C1 segment of cervical spinal cord (tissue), 14 donors: ENCODE results near the gene GH2.

ENCODE experiments used
- DNase-seq, 14 donors: peaks; one replicate each; lab custom pipeline; 2025; lab: John Stamatoyannopoulos, UW

GH2 gene

DNA sequence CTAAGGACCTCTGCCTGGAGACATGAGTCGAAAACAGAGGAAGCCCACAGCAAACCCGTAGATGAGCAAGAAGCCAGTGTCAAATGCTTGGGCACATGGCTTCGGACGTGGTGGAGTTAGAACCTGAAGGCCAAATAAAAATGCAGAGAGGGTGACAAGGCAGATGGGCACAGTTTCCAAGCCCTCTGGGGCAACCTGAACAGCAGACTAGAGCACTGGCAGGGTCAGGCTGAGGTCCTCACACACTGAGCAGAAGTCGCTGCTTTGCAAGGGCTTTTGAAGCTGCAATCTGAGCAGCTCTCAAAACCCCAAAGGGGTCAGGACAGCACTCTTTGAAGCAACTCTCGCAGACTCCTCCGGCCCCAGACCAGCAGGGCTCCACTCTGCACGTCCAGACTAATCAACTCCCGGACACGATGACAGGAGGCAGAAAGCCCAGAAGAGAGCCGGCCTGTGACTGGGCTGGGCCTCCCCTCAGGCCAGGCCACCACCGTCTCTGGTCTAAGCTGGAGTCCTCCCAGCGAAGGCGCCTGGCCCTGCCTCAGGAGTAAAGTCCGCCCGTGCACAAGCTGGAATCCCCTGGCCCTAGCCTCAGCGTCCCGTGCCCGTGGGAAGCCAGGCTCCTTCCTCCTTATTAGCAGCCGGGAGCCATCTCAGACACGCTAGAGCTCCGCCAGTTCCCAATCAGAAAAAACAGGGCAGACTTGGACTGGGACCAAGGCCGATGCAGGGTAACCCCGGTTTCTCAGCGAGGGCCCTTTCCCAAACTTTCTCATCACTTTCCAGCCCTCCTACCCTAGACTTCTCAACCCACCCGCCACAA is 40.2 kb downstream of the GH2 start:
- peak in 12 of 14 donors; percentile 31 to 77 (median 59) for DNase-seq

DNA sequence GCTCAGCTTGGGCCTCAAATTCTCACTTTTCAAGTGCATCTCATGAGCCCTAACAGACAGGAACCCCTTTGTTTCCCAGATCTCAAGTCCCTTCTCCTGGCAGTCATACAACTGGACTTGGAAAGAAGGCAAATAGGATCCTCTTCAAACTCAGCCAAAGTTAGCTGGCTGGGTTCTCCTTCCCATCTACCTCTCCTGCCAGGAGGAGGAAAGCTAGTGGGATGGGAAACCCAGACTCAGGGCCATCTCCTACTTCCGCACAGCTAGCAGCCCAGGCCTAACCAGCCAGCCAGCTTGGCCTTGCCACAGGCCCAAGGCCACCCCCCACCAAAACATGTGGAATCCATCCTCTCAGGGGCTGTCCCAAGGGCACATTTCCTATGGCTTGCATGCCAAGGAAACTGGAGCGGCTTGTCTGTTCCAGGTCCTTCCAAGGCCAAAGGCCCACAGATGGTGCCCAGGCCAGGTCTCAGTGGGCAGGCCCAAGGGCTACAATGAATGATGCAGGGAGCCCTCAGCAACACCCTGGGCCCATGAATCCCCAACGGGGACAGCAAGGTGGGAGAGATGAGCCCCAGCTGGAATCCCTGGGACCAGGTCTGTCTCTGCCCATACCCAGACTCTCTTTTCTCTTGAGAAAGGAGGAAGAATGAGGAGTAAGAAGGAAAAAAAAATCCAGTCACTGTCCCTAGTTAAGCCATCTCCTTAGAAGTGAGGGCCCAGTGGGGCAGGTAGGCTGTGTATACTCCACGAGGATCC is 41.0 kb downstream of the GH2 start:
- DNase-seq: peak in 11 of 14 donors; percentile 7 to 56 (median 27)

DNA sequence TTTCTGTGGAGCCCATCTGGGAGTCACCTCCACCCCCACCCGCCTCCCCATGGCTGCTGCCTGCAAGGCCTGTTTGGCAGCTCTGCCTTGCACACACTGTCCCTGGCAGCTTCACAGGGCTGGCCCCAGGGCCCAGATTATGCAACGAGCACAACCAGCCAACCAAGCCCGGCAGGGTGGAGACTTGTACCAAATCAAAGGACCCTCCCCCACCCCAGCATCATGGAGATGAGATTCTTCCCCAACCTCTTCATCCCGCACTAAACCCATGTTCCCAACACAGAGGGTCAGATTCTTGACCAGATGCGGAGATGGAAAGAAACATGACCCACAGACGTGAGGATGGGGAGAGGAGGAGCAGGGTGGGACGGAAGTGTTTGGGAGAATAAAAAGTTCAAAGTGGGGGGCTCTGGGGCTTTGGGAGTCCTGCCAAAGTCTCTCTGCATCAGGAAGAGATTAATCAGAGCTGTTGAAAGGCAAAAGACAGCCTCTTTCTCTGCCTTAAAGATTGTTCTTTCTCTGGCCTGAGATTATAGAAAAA is 43.0 kb downstream of the GH2 start:
- peak; percentile 36 to 98 (median 84) for DNase-seq

DNA sequence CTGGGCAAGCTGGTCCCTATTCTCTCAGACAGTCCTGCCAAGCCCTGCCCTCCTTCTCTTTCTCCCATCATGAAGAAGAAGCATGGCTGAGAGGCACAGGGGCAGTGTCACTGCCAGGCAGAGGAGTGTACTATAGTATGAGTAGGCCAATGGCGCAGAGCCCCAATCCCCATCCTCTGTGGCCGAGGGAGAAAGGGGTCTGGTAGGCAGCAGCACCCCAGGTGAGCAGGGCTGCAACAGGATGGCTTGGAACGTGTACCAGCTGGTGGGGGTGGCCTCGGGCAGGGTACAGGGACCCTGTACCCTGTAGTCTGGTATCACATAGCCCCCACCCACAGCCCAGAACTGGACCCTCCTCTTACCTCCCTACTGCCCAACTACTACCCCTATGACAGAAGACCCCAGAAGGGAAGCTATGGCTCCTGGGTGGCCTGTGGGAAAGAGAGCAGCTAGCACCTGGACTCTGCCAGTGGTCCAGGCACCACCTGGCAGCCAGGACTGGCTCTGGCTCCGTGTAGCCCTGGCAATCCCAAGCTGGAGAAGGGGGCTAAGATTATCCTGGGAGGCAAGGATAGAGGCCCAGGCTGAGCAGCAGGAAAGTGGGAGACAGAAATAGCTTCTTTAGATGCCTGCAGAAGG is 43.7 kb downstream of the GH2 start:
- peak in 4 of 14 donors; percentile 28 to 75 (median 36) for DNase-seq

DNA sequence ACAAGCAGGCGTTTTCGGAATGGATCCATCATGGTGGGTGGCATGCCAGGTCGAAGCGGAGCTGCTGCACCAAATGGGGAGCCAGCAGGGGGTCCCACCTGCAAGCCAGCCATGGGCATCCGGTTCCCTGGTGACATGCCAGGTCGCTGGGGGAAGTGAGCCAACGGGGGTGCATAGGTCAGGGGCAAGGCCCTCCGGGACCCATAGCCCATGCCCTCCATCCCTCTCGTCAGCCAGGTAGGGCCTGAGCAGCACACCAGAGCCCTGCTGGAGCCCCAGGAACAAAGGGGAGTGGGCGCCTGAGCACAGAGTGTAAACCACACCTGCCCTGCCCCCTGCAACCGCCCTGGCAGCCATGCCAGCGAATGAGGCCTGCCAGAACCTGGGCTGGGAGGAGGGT is 44.3 kb downstream of the GH2 start:
- DNase-seq: peak in 1 of 14 donors; percentile 51

DNA sequence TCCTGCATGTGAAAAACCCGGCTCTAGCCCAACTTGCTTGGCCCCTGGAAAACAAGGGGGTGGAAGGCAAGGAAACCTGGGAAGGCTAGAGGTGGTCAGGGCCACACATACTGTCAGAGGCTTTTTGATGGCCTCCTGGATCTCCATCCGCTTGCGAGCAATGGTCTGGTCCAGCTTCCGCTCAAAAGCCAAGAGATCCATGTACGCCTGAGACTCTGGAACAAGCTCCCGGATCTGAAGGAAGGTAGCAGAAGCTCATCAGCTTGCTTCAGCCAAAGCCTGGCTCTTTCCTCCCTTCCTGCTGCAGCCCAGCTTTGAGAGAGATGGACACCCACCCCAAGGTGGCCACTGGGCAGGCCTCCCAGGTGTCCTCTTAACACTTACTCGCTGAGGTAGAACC is 44.9 kb downstream of the GH2 start:
- DNase-seq: no peak

DNA sequence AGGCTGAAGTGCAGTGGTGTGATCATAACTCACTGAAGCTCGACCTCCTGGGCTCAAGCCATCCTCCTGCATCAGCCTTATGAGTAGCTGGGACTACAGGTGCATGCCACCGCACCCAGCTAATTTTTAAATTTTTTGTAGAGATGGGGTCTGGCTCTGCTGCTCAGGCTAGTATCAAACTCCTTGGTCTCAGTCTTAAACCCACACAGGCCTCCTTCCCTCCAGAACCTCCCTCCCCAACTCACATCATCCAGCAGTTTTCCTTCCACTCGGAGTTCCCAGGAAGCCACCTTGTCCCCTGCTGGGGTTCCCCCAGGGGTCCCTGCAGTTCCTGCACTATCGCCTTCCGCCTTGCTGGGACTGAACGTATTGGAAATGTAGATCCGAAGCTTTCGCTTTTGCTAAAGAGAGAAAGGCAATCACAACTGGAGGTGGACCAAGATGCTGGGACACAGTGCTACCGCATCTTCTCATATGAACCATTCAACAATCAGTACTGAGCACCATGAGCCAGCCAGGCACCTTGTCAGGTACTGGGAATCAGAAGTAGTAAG is 46.5 kb downstream of the GH2 start:
- no peak for DNase-seq

DNA sequence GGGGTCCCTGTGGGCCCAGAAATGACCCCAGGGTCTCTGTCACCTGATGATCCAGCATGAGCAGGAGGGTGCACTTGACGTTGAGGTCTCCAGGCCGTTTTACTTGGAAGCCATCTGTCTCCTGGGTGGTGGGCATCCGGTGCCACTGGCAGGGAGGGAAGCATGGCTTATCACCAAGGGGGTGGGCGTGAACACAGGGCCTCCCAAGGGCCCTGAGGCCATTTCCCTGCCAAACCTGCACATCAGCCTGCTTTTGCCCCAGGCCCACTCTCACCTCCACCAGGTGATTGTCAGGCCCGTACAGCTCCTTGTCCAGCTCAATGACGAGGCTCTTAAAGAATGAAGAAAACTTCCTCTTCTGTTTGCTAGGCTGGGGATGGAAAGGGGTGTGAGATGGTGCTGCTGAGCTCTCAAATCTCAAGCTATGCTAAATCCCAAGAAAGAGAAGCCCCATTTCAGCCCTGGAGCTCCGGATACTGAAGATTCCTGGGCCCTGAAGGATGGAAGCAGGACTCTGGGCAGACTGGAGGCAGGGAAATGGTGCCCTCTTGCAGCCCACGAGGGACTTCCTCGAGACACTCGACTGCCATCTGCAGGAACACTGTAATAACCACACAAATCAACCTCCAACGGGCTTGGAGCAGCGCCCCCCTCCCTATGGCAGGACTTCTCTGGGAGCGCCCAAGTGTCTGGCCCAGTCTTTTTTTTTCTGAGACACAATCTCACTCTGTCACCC is 47.1 kb downstream of the GH2 start:
- DNase-seq: peak in 9 of 14 donors; percentile 24 to 69 (median 35)

DNA sequence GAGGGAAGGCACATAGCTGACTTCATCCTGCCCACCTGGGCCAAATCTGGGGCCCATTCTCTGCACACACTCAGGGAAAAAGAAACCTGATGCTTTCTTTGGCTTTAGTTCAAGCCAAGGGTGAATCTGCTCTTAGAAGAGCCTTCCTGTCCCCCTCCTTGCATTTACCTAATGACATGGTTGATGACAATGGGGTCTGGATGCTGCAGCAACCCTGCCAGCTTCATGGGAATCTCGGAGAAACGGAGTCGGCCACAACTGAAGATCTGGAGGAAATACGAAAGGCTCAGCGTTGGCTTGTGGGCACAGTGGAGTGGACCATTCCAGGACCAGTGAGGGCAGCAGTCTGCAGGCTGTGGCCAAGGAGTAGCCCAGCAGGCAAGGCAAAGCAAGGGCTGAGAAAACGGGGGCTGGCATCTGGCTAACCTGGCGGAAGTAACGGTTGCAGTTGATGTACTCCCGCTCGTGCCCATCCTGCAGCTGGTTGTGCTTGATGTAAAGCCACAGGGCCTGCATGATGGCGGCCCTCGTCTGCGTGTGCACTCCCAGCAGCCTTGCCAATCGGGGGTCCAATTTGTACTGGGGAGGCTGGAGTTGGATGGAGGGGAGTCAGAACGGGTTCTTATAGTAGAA is 47.9 kb downstream of the GH2 start:
- DNase-seq: no peak

DNA sequence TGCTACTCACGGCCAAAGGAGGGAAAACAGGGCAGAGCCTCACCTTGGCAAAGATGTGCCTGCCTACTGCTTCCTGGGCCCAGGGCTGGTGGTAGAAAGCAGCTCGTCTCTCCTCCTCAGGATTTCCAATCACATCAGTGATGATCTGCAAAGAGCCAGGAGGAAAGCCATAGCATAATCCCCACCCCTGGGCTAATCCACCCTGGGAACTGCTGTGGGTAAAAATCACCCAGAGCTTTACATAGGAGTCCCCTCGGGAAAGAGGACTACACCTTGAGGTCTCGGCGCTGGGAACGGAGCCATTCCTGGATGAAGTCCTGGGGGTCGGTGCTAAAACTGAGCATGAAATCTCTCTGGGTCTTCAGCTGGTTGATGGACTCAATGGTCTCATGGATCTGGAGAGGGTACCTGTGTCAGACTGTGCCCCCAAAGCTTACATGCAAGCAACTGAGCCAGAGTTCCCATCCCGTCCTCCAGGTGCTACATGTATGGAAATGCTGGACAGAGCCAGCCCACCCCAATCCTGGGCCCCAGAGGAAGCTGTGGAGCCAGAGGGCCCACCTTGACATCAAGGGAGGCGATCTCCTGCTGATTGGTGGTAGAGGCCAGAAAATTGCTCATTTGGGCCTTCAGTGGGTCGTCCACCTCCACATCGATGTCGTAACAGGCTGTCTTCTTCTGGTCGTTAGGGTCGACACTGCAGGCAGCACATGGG is 48.6 kb downstream of the GH2 start:
- DNase-seq: no peak

DNA sequence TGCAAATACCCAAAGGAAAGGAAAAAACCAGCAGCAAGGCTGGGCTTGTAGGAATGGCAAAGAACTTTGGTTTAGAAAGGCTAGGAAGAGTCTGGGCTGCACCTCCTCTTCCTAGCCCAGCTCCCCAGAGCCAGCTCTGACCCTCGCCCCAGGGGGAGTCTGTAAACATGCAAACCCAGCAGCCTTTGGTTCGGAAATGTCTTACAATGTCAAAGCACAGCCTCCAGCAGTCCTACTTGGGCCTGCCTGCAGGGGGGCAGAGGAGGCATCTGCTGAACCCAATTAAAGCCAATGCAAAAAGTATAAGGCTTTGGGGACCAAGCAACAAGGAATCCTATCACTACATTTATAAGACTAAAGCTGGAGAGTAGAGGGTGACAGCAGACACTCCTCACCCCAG is 49.3 kb downstream of the GH2 start:
- no peak for DNase-seq

DNA sequence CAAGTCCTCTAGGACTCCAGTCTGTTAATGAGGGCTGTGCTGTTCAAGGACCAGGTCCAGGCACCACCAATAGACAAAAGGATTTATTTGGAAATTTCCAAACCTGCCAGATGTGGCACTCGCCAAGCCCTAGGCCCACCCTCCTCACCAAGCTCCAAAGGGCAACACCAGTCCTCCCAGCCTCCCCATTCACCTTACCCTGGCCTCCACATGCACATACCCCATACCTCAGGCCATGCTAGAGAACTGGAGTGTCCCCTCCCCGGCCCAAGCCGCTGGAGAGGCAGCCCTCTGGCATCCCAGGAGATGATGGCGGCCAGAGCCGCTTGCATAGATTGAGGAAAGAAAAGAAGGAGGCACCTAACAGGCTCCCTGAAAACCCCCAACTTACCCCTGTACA is 49.7 kb downstream of the GH2 start:
- no peak for DNase-seq

DNA sequence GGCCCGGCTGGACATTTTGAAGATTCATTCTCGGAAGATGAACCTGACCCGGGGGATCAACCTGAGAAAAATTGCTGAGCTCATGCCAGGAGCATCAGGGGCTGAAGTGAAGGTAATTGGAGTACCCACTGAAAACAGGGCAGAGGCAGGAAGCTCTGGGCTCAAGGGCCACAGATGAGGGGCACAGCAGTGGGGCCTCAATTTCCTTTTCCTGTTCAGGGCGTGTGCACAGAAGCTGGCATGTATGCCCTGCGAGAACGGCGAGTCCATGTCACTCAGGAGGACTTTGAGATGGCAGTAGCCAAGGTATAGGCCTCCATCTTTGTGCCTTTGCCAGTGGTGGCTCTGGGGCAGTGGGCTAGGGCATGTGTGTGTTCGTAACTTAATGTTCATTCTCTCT is 50.2 kb downstream of the GH2 start:
- DNase-seq: no peak

DNA sequence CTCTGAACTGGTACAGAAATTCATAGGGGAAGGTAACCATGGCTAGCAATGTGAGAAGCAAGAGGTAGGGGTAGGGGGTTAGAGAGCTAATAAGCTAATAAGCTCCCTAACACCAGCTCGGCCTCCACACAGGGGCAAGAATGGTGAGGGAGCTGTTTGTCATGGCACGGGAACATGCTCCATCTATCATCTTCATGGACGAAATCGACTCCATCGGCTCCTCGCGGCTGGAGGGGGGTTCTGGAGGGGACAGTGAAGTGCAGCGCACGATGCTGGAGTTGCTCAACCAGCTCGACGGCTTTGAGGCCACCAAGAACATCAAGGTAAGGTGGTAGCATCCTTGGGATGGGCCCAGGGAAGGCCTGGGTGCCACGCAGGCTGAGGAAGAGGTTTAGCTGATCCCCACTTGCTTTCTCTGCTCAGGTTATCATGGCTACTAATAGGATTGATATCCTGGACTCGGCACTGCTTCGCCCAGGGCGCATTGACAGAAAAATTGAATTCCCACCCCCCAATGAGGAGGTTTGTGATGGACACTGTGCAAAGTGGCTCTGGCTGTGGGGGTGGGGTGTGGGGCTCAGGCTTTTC is 50.7 kb downstream of the GH2 start:
- no peak for DNase-seq

DNA sequence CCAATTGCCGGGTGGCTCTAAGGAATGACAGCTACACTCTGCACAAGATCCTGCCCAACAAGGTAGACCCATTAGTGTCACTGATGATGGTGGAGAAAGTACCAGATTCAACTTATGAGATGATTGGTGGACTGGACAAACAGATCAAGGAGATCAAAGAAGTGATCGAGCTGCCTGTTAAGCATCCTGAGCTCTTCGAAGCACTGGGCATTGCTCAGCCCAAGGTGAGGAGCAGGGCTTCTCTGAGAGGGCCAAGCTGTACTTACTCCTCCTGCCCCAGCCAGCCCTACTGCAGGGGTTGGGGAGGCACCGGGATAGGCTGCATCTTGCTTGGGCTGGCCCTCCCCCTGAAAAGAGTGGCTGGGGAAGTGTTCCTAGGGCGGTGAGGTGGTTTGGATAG is 51.5 kb downstream of the GH2 start:
- DNase-seq: no peak
